GM06990 (cell line): Measurements from ENCODE around the gene PTPRN2.
"Not testable (repeated sequence)": the region's sequence is repeated elsewhere in the genome, so short reads cannot be mapped to it uniquely, and the experiment has no call there.

Experiments
- DNase-seq: peaks from one replicate; pipeline ENCODE4 v3.0.0-alpha.2; 2011; ENCODE audit not compliant: insufficient read length; ENCODE audit errors: extremely low read depth
- H3K27me3 ChIP-seq: replicated peaks from 2 replicates; pipeline ENCODE4 v1.6.0; 2011; ENCODE audit warnings: low read length; ENCODE audit not compliant: control insufficient read depth, insufficient read depth
- H3K36me3 ChIP-seq: 2 replicates; pipeline ENCODE4 v1.5.1; 2011; ENCODE audit warnings: low read length; ENCODE audit not compliant: control insufficient read depth, insufficient read depth
- H3K4me3 ChIP-seq: replicated peaks from 2 replicates; pipeline ENCODE4 v1.5.1; 2011; ENCODE audit warnings: low read depth, mild to moderate bottlenecking, control low read depth, low read length
- CTCF ChIP-seq: IDR thresholded peaks from 2 replicates; pipeline ENCODE4 v1.5.1; 2011; ENCODE audit warnings: low read length, control low read depth, mild to moderate bottlenecking, inconsistent platforms; ENCODE audit not compliant: insufficient read depth, poor library complexity, severe bottlenecking

PTPRN2 gene

GRCh38 chr7:158040199-158040598 is 547.4 kb downstream of the PTPRN2 start:
- Histone ChIP-seq H3K4me3 (no peak overlapping the region), H3K27me3 (no peaks in the 10 kb centered on the region), H3K36me3 (no peaks in the 10 kb centered on the region)
- no peak for DNase-seq
- TF ChIP-seq CTCF: no peak

- no peaks in the 10 kb centered on the region for H3K36me3 ChIP-seq
- TF ChIP-seq CTCF: no peak
- H3K27me3 ChIP-seq: no peaks in the 10 kb centered on the region
- H3K4me3 ChIP-seq: no peak overlapping the region
- no peak for DNase-seq
Measured at GRCh38 chr7:158039270-158039669, 548.4 kb downstream of the PTPRN2 start.

- H3K27me3 ChIP-seq: no peaks in the 10 kb centered on the region
- no peak for TF ChIP-seq CTCF
- H3K4me3 ChIP-seq: no peak overlapping the region
- H3K36me3 ChIP-seq: no peaks in the 10 kb centered on the region
- DNase-seq: no peak
Measured at GRCh38 chr7:158037211-158037610, 550.4 kb downstream of the PTPRN2 start.

- Histone ChIP-seq H3K27me3 (no peaks in the 10 kb centered on the region), H3K4me3 (no peak overlapping the region), H3K36me3 (no peaks in the 10 kb centered on the region)
- no peak for DNase-seq
- no peak for TF ChIP-seq CTCF
Measured at GRCh38 chr7:158035343-158035742, 552.3 kb downstream of the PTPRN2 start.

- no peak overlapping the region for H3K4me3 ChIP-seq
- no peak for DNase-seq
- H3K36me3 ChIP-seq: no peaks in the 10 kb centered on the region
- no peak for TF ChIP-seq CTCF
- no peaks in the 10 kb centered on the region for H3K27me3 ChIP-seq
Measured at GRCh38 chr7:158034571-158034970, 553.1 kb downstream of the PTPRN2 start.

- not testable (repeated sequence) for H3K27me3 ChIP-seq, H3K4me3 ChIP-seq
Measured at GRCh38 chr7:158033925-158034324, 553.7 kb downstream of the PTPRN2 start.

More at GRCh38 chr7:158033925-158034324, 553.7 kb downstream of the PTPRN2 start:
- not testable (repeated sequence) for DNase-seq, H3K36me3 ChIP-seq
